Activated CD8-positive, alpha-beta memory T cell treated with anti-CD3 and anti-CD28 coated beads, Interleukin-2, amount 50 U/mL, for 1 hour (primary cell): ENCODE data around the gene PDE12.
"Not testable (repeated sequence)": the region's sequence is repeated elsewhere in the genome, so short reads cannot be mapped to it uniquely, and the experiment has no call there.

Experiments
- DNase-seq: peaks from one replicate; pipeline ENCODE4 v3.0.0-alpha.2; 2020; ENCODE audit errors: extremely low read depth

Gene PDE12

GRCh38 chr3:57586778-57587177, 30.7 kb downstream of the PDE12 start:
- DNase-seq = no peak

GRCh38 chr3:57587905-57588304, 31.8 kb downstream of the PDE12 start:
- DNase-seq = no peak

GRCh38 chr3:57592306-57592705, 36.2 kb downstream of the PDE12 start:
- DNase-seq = no peak

GRCh38 chr3:57594144-57594543, 38.1 kb downstream of the PDE12 start:
- no peak for DNase-seq

GRCh38 chr3:57594576-57594975, 38.5 kb downstream of the PDE12 start:
- DNase-seq = no peak

- no peak for DNase-seq
Measured at GRCh38 chr3:57596495-57597126, 40.5 kb downstream of the PDE12 start.

GRCh38 chr3:57597127-57597923, 41.3 kb downstream of the PDE12 start, which contains the start of gene ARF4:
ARF4 (minus strand) TSS chr3:57597344; CDS start chr3:57597140, 204 bp downstream.
- DNase-seq = peak; percentile 97

- DNase-seq = no peak
Measured at GRCh38 chr3:57598765-57599360, 42.8 kb downstream of the PDE12 start.

- DNase-seq = no peak
Measured at GRCh38 chr3:57600195-57600594, 44.1 kb downstream of the PDE12 start.

- no peak for DNase-seq
Measured at GRCh38 chr3:57604971-57605370, 48.9 kb downstream of the PDE12 start.

- no peak for DNase-seq
Measured at GRCh38 chr3:57605683-57606082, 49.6 kb downstream of the PDE12 start.

- not testable (repeated sequence) for DNase-seq
Measured at GRCh38 chr3:57611870-57612269, 55.8 kb downstream of the PDE12 start.

GRCh38 chr3:57616233-57616632, 60.2 kb downstream of the PDE12 start:
- no peak for DNase-seq
